MM.1S (cell line): ENCODE data around the gene ETFB.

ENCODE experiments used
- EZH2 ChIP-seq: fragments of 300-600 bp; sonication (generic); optimal IDR thresholded peaks from 2 replicates; pipeline ENCODE3; 2017; ENCODE audit warnings: low read depth, mild to moderate bottlenecking, antibody characterized with exemption, low read length, mixed read lengths
- EZH2phosphoT487 ChIP-seq: fragments of 300-600 bp; sonication (generic); IDR thresholded peaks from 2 replicates; pipeline ENCODE4 v1.6.1; 2018; ENCODE audit warnings: antibody characterized with exemption, low read length
- TF ChIP-seq, protein P1 (sequence below): fragments of 300-600 bp; sonication (generic); IDR thresholded peaks from 2 replicates; pipeline ENCODE4 v1.5.1; 2016; ENCODE audit warnings: antibody characterized with exemption, low read length, mixed read lengths

- TF ChIP-seq, protein P1, sequence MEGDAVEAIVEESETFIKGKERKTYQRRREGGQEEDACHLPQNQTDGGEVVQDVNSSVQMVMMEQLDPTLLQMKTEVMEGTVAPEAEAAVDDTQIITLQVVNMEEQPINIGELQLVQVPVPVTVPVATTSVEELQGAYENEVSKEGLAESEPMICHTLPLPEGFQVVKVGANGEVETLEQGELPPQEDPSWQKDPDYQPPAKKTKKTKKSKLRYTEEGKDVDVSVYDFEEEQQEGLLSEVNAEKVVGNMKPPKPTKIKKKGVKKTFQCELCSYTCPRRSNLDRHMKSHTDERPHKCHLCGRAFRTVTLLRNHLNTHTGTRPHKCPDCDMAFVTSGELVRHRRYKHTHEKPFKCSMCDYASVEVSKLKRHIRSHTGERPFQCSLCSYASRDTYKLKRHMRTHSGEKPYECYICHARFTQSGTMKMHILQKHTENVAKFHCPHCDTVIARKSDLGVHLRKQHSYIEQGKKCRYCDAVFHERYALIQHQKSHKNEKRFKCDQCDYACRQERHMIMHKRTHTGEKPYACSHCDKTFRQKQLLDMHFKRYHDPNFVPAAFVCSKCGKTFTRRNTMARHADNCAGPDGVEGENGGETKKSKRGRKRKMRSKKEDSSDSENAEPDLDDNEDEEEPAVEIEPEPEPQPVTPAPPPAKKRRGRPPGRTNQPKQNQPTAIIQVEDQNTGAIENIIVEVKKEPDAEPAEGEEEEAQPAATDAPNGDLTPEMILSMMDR, result no peak
- no peak for TF ChIP-seq EZH2
- TF ChIP-seq EZH2phosphoT487, result no peak
Observed at GRCh38 chr19:51354103-51354741, 12.0 kb downstream of the ETFB start.
